A549 treated with dexamethasone at 1 μM for 4 hours (cell line): ENCODE measurements around the gene PRR36. TPM values are rescaled to one million over a fixed set of nuclear protein-coding genes. Genes with fewer than 3 reads are reported as not detected.

Experiments used
- total RNA-seq: library from RNA; stranded (reverse); fragments of 200-300 nt; extraction: Qiagen RNA extraction; gene quantifications from 5 replicates; pipeline ENCODE4 v1.2.3, GENCODE V29; 2022

Gene PRR36
- 0.30 to 0.51 TPM (median 0.45 TPM) in 5 replicates for total RNA-seq

GRCh38 chr19:7874076-7874896 is at the start of gene PRR36:
PRR36 (minus strand) TSS chr19:7874390; CDS start chr19:7873689, 701 bp downstream.

GRCh38 chr19:7919610-7920518 is 45.7 kb upstream of the PRR36 start, which contains the start of gene SNAPC2:
SNAPC2 (plus strand) TSS chr19:7920338; CDS start chr19:7920367, 29 bp downstream.

GRCh38 chr19:7914598-7915045 is 40.4 kb upstream of the PRR36 start, which contains the start of gene TGFBR3L:
TGFBR3L (plus strand) TSS chr19:7914830.

GRCh38 chr19:7903244-7904073 is 29.3 kb upstream of the PRR36 start, which contains the start of gene MAP2K7:
MAP2K7 (plus strand) TSS chr19:7903877; CDS start chr19:7903945, 68 bp downstream.

GRCh38 chr19:7888145-7888825 is 14.1 kb upstream of the PRR36 start, which contains the start of gene LRRC8E:
LRRC8E (plus strand) TSS chr19:7888510; CDS start chr19:7895604, 7,094 bp downstream.

GRCh38 chr19:7829561-7830271 is 44.5 kb downstream of the PRR36 start, which contains the start of gene EVI5L:
EVI5L (plus strand) TSS chr19:7830218; CDS start chr19:7846543, 16,325 bp downstream.

Other genes starting within 250 kb of the PRR36 start
- gene XAB2, start 244.8 kb downstream of the PRR36 start, total RNA-seq = 18.9 to 29.4 TPM (median 26.3 TPM) in 5 replicates
- gene PET100, start 244.6 kb downstream of the PRR36 start, total RNA-seq = 44.7 to 84.3 TPM (median 46.8 TPM) in 5 replicates
- gene PCP2, start 240.7 kb downstream of the PRR36 start, total RNA-seq = not detected in 5 replicates
- gene STXBP2, start 237.3 kb downstream of the PRR36 start, total RNA-seq = 28.4 to 45.3 TPM (median 38.6 TPM) in 5 replicates
- gene RETN, start 205.3 kb downstream of the PRR36 start, total RNA-seq = not detected in 5 replicates
- gene MCEMP1, start 197.3 kb downstream of the PRR36 start, total RNA-seq = not detected in 5 replicates
- 50.6 to 101 TPM (median 96.9 TPM) in 5 replicates for gene TRAPPC5, start 193.6 kb downstream of the PRR36 start, total RNA-seq
- gene FCER2, start 172.3 kb downstream of the PRR36 start, total RNA-seq = not detected in 5 replicates
- gene CLEC4G, start 142.3 kb downstream of the PRR36 start, total RNA-seq = not detected in 5 replicates
- gene CD209, start 126.9 kb downstream of the PRR36 start, total RNA-seq = not detected in 5 replicates
- gene CLEC4M, start 111.1 kb downstream of the PRR36 start, total RNA-seq = not detected in 5 replicates
- 0.94 to 1.9 TPM (median 1.8 TPM) in 5 replicates for gene EVI5L, start 44.2 kb downstream of the PRR36 start, total RNA-seq
- 5.1 to 7.1 TPM (median 5.7 TPM) in 5 replicates for gene LRRC8E, start 14.1 kb upstream of the PRR36 start, total RNA-seq
- gene MAP2K7, start 29.5 kb upstream of the PRR36 start, total RNA-seq = 8.6 to 16.3 TPM (median 14.9 TPM) in 5 replicates
- 0.36 to 2.0 TPM (median 1.7 TPM) in 5 replicates for gene TGFBR3L, start 40.4 kb upstream of the PRR36 start, total RNA-seq
- 17.5 to 29.6 TPM (median 28.0 TPM) in 5 replicates for gene SNAPC2, start 45.9 kb upstream of the PRR36 start, total RNA-seq
- gene CTXN1, start 51.7 kb upstream of the PRR36 start, total RNA-seq = 8.2 to 19.6 TPM (median 17.2 TPM) in 5 replicates
- 24.1 to 32.3 TPM (median 29.4 TPM) in 5 replicates for gene TIMM44, start 69.3 kb upstream of the PRR36 start, total RNA-seq
- gene ELAVL1, start 131.3 kb upstream of the PRR36 start, total RNA-seq = 66.0 to 76.3 TPM (median 73.6 TPM) in 5 replicates
- not detected in 5 replicates for gene CCL25, start 178.4 kb upstream of the PRR36 start, total RNA-seq